ENCODE data around the gene TMEM125. TPM values are rescaled to one million over a fixed set of nuclear protein-coding genes. Genes with fewer than 3 reads are reported as not detected.

The TMEM125 gene
- total RNA-seq, 4 donors from 2014 or later, result 0.24 to 1.0 TPM; not detected in 2

GRCh38 chr1:43273708-43274107, 3.9 kb downstream of the TMEM125 start:
- TF ChIP-seq CTCF (IDR thresholded peaks at IDR 0.05), result no peak
- ATAC-seq (ENCODE audit: low FRiP score), result no peak
- DNase-seq (ENCODE audit: low spot score), result no peak

- ATAC-seq (ENCODE audit: low FRiP score), result peak; percentile 37
- no peak for TF ChIP-seq CTCF (IDR thresholded peaks at IDR 0.05)
- DNase-seq (ENCODE audit: low spot score), result no peak
Measured at GRCh38 chr1:43274125-43274803, 4.5 kb downstream of the TMEM125 start.

GRCh38 chr1:43274804-43275180, 5.0 kb downstream of the TMEM125 start:
- TF ChIP-seq CTCF (IDR thresholded peaks at IDR 0.05), result no peak
- ATAC-seq (ENCODE audit: low FRiP score) (no peak), DNase-seq (ENCODE audit: low spot score) (no peak)

- DNase-seq (ENCODE audit: low spot score), result no peak
- no peak for TF ChIP-seq CTCF (IDR thresholded peaks at IDR 0.05)
- no peak for ATAC-seq (ENCODE audit: low FRiP score)
Measured at GRCh38 chr1:43275826-43276620, 6.2 kb downstream of the TMEM125 start.

- DNase-seq (ENCODE audit: low spot score) (no peak), ATAC-seq (ENCODE audit: low FRiP score) (no peak)
- no peak for TF ChIP-seq CTCF (IDR thresholded peaks at IDR 0.05)
Measured at GRCh38 chr1:43276673-43277072, 6.9 kb downstream of the TMEM125 start.

- ATAC-seq (ENCODE audit: low FRiP score) (no peak), DNase-seq (ENCODE audit: low spot score) (no peak)
- TF ChIP-seq CTCF (IDR thresholded peaks at IDR 0.05), result no peak
Measured at GRCh38 chr1:43277116-43277876, 7.5 kb downstream of the TMEM125 start.

Measured in omental fat pad (tissue), 4 donors.